Measurements from ENCODE around the gene LTN1.

DNA sequence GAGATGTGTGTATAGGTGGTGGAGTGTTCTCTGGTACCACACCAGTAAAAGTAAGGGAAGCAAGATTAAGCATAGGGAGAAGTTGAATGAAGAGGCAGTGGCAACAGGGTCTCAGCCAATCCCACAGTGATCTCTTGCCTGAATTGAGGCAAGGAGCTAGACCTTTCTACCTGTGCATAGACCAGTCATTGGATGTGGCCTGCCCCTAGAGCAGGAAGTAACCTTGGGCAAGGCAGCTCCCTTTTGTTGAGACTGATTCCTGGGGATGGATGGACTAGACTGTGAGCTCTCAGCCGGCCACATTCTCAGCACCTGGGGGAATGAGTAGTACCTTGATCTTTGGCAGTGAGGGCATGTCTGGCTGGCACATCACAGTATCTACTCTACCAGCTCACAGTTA is 38.2 kb upstream of the LTN1 start:
- TF ChIP-seq, protein P1, sequence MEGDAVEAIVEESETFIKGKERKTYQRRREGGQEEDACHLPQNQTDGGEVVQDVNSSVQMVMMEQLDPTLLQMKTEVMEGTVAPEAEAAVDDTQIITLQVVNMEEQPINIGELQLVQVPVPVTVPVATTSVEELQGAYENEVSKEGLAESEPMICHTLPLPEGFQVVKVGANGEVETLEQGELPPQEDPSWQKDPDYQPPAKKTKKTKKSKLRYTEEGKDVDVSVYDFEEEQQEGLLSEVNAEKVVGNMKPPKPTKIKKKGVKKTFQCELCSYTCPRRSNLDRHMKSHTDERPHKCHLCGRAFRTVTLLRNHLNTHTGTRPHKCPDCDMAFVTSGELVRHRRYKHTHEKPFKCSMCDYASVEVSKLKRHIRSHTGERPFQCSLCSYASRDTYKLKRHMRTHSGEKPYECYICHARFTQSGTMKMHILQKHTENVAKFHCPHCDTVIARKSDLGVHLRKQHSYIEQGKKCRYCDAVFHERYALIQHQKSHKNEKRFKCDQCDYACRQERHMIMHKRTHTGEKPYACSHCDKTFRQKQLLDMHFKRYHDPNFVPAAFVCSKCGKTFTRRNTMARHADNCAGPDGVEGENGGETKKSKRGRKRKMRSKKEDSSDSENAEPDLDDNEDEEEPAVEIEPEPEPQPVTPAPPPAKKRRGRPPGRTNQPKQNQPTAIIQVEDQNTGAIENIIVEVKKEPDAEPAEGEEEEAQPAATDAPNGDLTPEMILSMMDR (IDR thresholded peaks at IDR 0.05): no peak
- TF ChIP-seq TEAD4 (IDR thresholded peaks at IDR 0.05; ENCODE audit: borderline replicate concordance, insufficient read depth) (no peak), EZH2phosphoT487 (IDR thresholded peaks at IDR 0.05; ENCODE audit: borderline replicate concordance, low read depth) (no peak), GATA2 (CRISPR knock-in tag; IDR thresholded peaks at IDR 0.05) (no peak), MXI1 (IDR thresholded peaks at IDR 0.05; ENCODE audit: low read depth, low read length) (no peak), POLR2AphosphoS5 (IDR thresholded peaks at IDR 0.05; ENCODE audit: low read depth, low read length) (no peak), YY1 (IDR thresholded peaks at IDR 0.05; ENCODE audit: low read depth) (no peak), MEF2A (IDR thresholded peaks at IDR 0.05; ENCODE audit: borderline replicate concordance, low read depth) (no peak), TAF1 (IDR thresholded peaks at IDR 0.05; ENCODE audit: borderline replicate concordance, low read depth, low read length) (no peak), GABPA (IDR thresholded peaks at IDR 0.05; ENCODE audit: low read depth) (no peak), FOSL2 (IDR thresholded peaks at IDR 0.05; ENCODE audit: borderline replicate concordance, low read depth) (no peak), NRF1 (IDR thresholded peaks at IDR 0.05; ENCODE audit: low read depth, low read length) (no peak)
- TF ChIP-seq, protein P2, sequence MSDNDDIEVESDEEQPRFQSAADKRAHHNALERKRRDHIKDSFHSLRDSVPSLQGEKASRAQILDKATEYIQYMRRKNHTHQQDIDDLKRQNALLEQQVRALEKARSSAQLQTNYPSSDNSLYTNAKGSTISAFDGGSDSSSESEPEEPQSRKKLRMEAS (IDR thresholded peaks at IDR 0.05; ENCODE audit: low read depth): no peak

All from SK-N-SH (cell line).